Lung (tissue), 12 donors: Measurements from ENCODE around the gene C1orf146. TPM values are rescaled to one million over a fixed set of nuclear protein-coding genes. Genes with fewer than 3 reads are reported as not detected.
"Not testable (repeated sequence)": the region's sequence is repeated elsewhere in the genome, so short reads cannot be mapped to it uniquely, and the experiment has no call there.

Source experiments
- ATAC-seq: fragments of 200-7000 bp; cut with Tn5 transposase; one replicate; pipeline ENCODE4 v1.9.1; 2020; ENCODE audit warnings: moderate number of reproducible peaks; ENCODE audit not compliant: insufficient read depth, low FRiP score
- DNase-seq, 3 donors: peaks; one replicate each; pipeline ENCODE4 v3.0.0-alpha.2; 2013 to 2017
- H3K27ac ChIP-seq, 2 donors: one replicate each; pipeline ENCODE4 v1.5.1; 2013; ENCODE audit warnings: mild to moderate bottlenecking in 2 of 2, moderate library complexity in 2 of 2, control low read depth in 1 of 2, inconsistent platforms in 1 of 2, low read depth in 1 of 2, low read length in 1 of 2
- H3K27me3 ChIP-seq, 3 donors: one replicate each; pipeline ENCODE4 v1.5.1; 2013; ENCODE audit warnings: low read length in 2 of 3; ENCODE audit not compliant: control insufficient read depth in 3 of 3, insufficient read depth in 3 of 3
- H3K36me3 ChIP-seq, 4 donors: one replicate each; pipeline ENCODE4 v1.5.1; 2013; ENCODE audit warnings: low read length in 4 of 4, mild to moderate bottlenecking in 1 of 4, moderate library complexity in 1 of 4; ENCODE audit not compliant: control insufficient read depth in 4 of 4, insufficient read depth in 4 of 4
- H3K4me1 ChIP-seq, 5 donors: one replicate each; pipeline ENCODE4 v1.5.1; 2013; ENCODE audit warnings: low read length in 5 of 5, mild to moderate bottlenecking in 2 of 5, moderate library complexity in 1 of 5; ENCODE audit not compliant: control insufficient read depth in 5 of 5, insufficient read depth in 5 of 5
- H3K4me3 ChIP-seq: one replicate; pipeline ENCODE4 v1.5.1; 2013; ENCODE audit warnings: mild to moderate bottlenecking, control low read depth, moderate library complexity
- H3K9ac ChIP-seq, 2 donors: one replicate each; pipeline ENCODE4 v1.5.1; 2013; ENCODE audit warnings: low read length in 2 of 2, control low read depth in 1 of 2; ENCODE audit not compliant: insufficient read depth in 1 of 2
- H3K9me3 ChIP-seq, 4 donors: one replicate each; pipeline ENCODE4 v1.5.1; 2013; ENCODE audit warnings: low read length in 3 of 4, mild to moderate bottlenecking in 1 of 4, moderate library complexity in 1 of 4; ENCODE audit not compliant: control insufficient read depth in 4 of 4, insufficient read depth in 3 of 4
- CTCF ChIP-seq: IDR thresholded peaks from 2 replicates; pipeline ENCODE4 v1.5.1; 2012; ENCODE audit warnings: mild to moderate bottlenecking; ENCODE audit errors: control extremely low read depth, extremely low read depth
- WGBS, 2 donors: extraction: QIAGEN DNeasy Blood & Tissue Kit; methylation state at CpG; one replicate each; pipeline ENCODE4 v1.1.7; 2013; 5-methylcytosine and 5-hydroxymethylcytosine counted together
- polyA plus RNA-seq, 2 donors: library from polyadenylated mRNA; stranded (reverse); fragments of 200-250 nt; gene quantifications; one replicate each; pipeline ENCODE4 v1.2.1, GENCODE V29; 2013
- total RNA-seq, 2 donors: library from RNA; depleted of rRNA in 1 of 2; stranded (reverse); fragments of >200 nt in 1 of 2; gene quantifications; one replicate each; pipeline ENCODE4 v1.2.1, GENCODE V29; 2014 to 2021
- donor health status: control.
- donor health status: control.
- donor health status: Bipolar disorder and iron deficiency.
- donor health status: healthy.
- donor health status: DM: yes; HTN: yes; CAD: no.

The C1orf146 gene
- total and polyA plus RNA-seq, 4 donors, result not detected

DNA sequence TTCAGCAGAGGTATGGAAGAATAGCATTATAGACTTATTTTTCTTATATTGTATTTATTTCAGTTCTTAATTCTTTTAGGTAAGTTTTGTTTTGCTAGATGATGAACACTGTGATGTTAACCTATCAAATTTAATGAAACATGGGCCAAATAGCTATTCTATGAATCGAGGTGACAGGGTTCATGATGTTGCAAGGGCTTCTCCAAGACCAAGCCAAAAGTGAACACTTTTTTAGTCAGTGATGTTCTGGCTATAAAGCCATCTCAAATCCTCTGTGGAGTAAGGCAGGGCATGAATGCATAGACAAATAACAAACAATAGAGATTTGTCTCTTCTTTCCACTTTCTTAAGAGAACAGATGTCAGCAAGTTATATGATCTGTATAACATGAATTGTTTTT, 26.7 kb downstream of the C1orf146 start:
- TF ChIP-seq CTCF, result no peak
- no peak overlapping the region for H3K27ac ChIP-seq
- no peaks in the 10 kb centered on the region for H3K9me3 ChIP-seq
- 90 to 91% methylated on average over 1 of the region's 1 CpG for WGBS, 2 donors
- H3K27me3 ChIP-seq, result no peaks in the 10 kb centered on the region
- peaks cover 0 to 6% (median 1%) of the 10 kb centered on the region in 4 donors for H3K36me3 ChIP-seq
- no peak overlapping the region for H3K4me3 ChIP-seq
- no peak overlapping the region for H3K9ac ChIP-seq
- DNase-seq (peak in 1 of 3 donors; percentile 2), ATAC-seq (no peak)
- H3K4me1 ChIP-seq, result no peaks in the 10 kb centered on the region

GRCh38 chr1:92254714-92255113, 37.0 kb downstream of the C1orf146 start:
- not testable (repeated sequence) for H3K4me3 ChIP-seq, H3K4me1 ChIP-seq, H3K9ac ChIP-seq, DNase-seq, H3K27me3 ChIP-seq, ATAC-seq, H3K27ac ChIP-seq, H3K9me3 ChIP-seq
- WGBS, 2 donors, result 79 to 83% methylated on average over 3 of the region's 3 CpGs
- H3K36me3 ChIP-seq, result peaks cover 3 to 17% (median 11%) of the 10 kb centered on the region in 4 donors

GRCh38 chr1:92259350-92259749, 41.6 kb downstream of the C1orf146 start:
- Histone ChIP-seq H3K36me3 (peaks cover 8 to 27% (median 15%) of the 10 kb centered on the region in 4 donors), H3K9ac (no peak overlapping the region), H3K27me3 (no peaks in the 10 kb centered on the region), H3K9me3 (peaks cover 0 to 6% (median 0%) of the 10 kb centered on the region in 4 donors), H3K4me3 (no peak overlapping the region), H3K4me1 (no peaks in the 10 kb centered on the region), H3K27ac (no peak overlapping the region)
- WGBS, 2 donors, result 92 to 96% methylated on average over 1 of the region's 1 CpG
- DNase-seq, result no peak
- TF ChIP-seq CTCF, result no peak
- no peak for ATAC-seq

DNA sequence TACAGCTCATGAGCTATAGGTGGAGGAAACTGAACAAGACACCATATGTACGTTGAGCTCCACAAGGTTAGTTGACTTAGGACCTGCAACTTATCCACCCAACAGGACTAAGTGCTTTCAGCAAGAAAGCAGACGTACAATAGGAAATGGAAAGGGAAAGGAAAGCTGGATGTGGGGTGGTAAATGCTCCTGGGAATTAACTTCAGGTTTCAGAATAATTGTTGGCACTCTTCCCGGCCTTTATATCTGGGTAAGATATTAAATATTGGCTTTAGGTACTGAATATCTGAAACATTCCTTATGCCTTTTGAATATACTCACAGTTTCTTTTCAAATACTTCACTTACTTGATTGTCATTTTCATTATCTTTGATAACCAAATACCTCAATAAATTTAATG, 44.8 kb downstream of the C1orf146 start:
- Histone ChIP-seq H3K36me3 (peaks cover 7 to 32% (median 15%) of the 10 kb centered on the region in 4 donors), H3K9ac (no peak overlapping the region), H3K9me3 (no peaks in the 10 kb centered on the region), H3K27me3 (no peaks in the 10 kb centered on the region), H3K4me1 (no peaks in the 10 kb centered on the region), H3K27ac (no peak overlapping the region), H3K4me3 (no peak overlapping the region)
- DNase-seq (no peak), ATAC-seq (no peak)
- no peak for TF ChIP-seq CTCF
- WGBS, 2 donors, result 89 to 93% methylated on average over 3 of the region's 3 CpGs
